Measurements from ENCODE around the gene GLDC. TPM values are rescaled to one million over a fixed set of nuclear protein-coding genes. Genes with fewer than 3 reads are reported as not detected.
"Not testable (repeated sequence)": the region's sequence is repeated elsewhere in the genome, so short reads cannot be mapped to it uniquely, and the experiment has no call there.

Gene GLDC
- total RNA-seq, 1 experiment from 2014 or later, result 0.82 TPM

GRCh38 chr9:6640268-6641051 lies 5.1 kb downstream of the GLDC start:
- no peak for DNase-seq
- Histone ChIP-seq H3K27me3 (no peaks in the 10 kb centered on the region), H3K9me3 (no peaks in the 10 kb centered on the region), H3K4me3 (no peak overlapping the region), H3K36me3 (no peaks in the 10 kb centered on the region)

GRCh38 chr9:6639622-6640021 lies 5.9 kb downstream of the GLDC start:
- Histone ChIP-seq H3K4me3 (no peak overlapping the region), H3K36me3 (no peaks in the 10 kb centered on the region), H3K9me3 (no peaks in the 10 kb centered on the region), H3K27me3 (no peaks in the 10 kb centered on the region)
- no peak for DNase-seq

- DNase-seq, result no peak
- no peaks in the 10 kb centered on the region for H3K27me3 ChIP-seq
- no peaks in the 10 kb centered on the region for H3K36me3 ChIP-seq
- H3K9me3 ChIP-seq, result no peaks in the 10 kb centered on the region
- no peak overlapping the region for H3K4me3 ChIP-seq
Measured at GRCh38 chr9:6634444-6634843, 11.1 kb downstream of the GLDC start.

GRCh38 chr9:6633378-6633777 lies 12.2 kb downstream of the GLDC start:
- no peaks in the 10 kb centered on the region for H3K9me3 ChIP-seq
- no peak overlapping the region for H3K4me3 ChIP-seq
- DNase-seq, result no peak
- no peaks in the 10 kb centered on the region for H3K36me3 ChIP-seq
- H3K27me3 ChIP-seq, result no peaks in the 10 kb centered on the region

- no peak overlapping the region for H3K4me3 ChIP-seq
- H3K9me3 ChIP-seq, result no peaks in the 10 kb centered on the region
- no peaks in the 10 kb centered on the region for H3K36me3 ChIP-seq
- H3K27me3 ChIP-seq, result no peaks in the 10 kb centered on the region
- DNase-seq, result no peak
Measured at GRCh38 chr9:6632516-6633183, 12.9 kb downstream of the GLDC start.

- Histone ChIP-seq H3K36me3 (no peaks in the 10 kb centered on the region), H3K4me3 (no peak overlapping the region), H3K27me3 (no peaks in the 10 kb centered on the region), H3K9me3 (no peaks in the 10 kb centered on the region)
- no peak for DNase-seq
Measured at GRCh38 chr9:6631207-6631512, 14.4 kb downstream of the GLDC start.

- Histone ChIP-seq H3K27me3 (no peaks in the 10 kb centered on the region), H3K9me3 (no peaks in the 10 kb centered on the region), H3K4me3 (no peak overlapping the region), H3K36me3 (no peaks in the 10 kb centered on the region)
- DNase-seq, result no peak
Measured at GRCh38 chr9:6630502-6631206, 14.9 kb downstream of the GLDC start.

GRCh38 chr9:6628704-6629103 lies 16.8 kb downstream of the GLDC start:
- DNase-seq, result no peak
- no peak overlapping the region for H3K4me3 ChIP-seq
- no peaks in the 10 kb centered on the region for H3K36me3 ChIP-seq
- no peaks in the 10 kb centered on the region for H3K27me3 ChIP-seq
- H3K9me3 ChIP-seq, result no peaks in the 10 kb centered on the region

GRCh38 chr9:6625363-6625762 lies 20.2 kb downstream of the GLDC start:
- H3K4me3 ChIP-seq, result no peak overlapping the region
- DNase-seq, result no peak
- no peaks in the 10 kb centered on the region for H3K36me3 ChIP-seq
- no peaks in the 10 kb centered on the region for H3K27me3 ChIP-seq
- no peaks in the 10 kb centered on the region for H3K9me3 ChIP-seq

- H3K36me3 ChIP-seq, H3K27me3 ChIP-seq, DNase-seq, H3K4me3 ChIP-seq, H3K9me3 ChIP-seq: not testable (repeated sequence)
Measured at GRCh38 chr9:6622784-6623183, 22.7 kb downstream of the GLDC start.

GRCh38 chr9:6620796-6621195 lies 24.7 kb downstream of the GLDC start:
- no peaks in the 10 kb centered on the region for H3K27me3 ChIP-seq
- DNase-seq, result no peak
- no peaks in the 10 kb centered on the region for H3K36me3 ChIP-seq
- no peak overlapping the region for H3K4me3 ChIP-seq
- H3K9me3 ChIP-seq, result no peaks in the 10 kb centered on the region

- DNase-seq, result no peak
- no peaks in the 10 kb centered on the region for H3K27me3 ChIP-seq
- no peak overlapping the region for H3K4me3 ChIP-seq
- no peaks in the 10 kb centered on the region for H3K9me3 ChIP-seq
- no peaks in the 10 kb centered on the region for H3K36me3 ChIP-seq
Measured at GRCh38 chr9:6620353-6620752, 25.2 kb downstream of the GLDC start.

- H3K27me3 ChIP-seq, result no peaks in the 10 kb centered on the region
- H3K4me3 ChIP-seq, result no peak overlapping the region
- no peaks in the 10 kb centered on the region for H3K9me3 ChIP-seq
- DNase-seq, result no peak
- no peaks in the 10 kb centered on the region for H3K36me3 ChIP-seq
Measured at GRCh38 chr9:6619909-6620308, 25.6 kb downstream of the GLDC start.

GRCh38 chr9:6616951-6617602 lies 28.5 kb downstream of the GLDC start:
- Histone ChIP-seq H3K9me3 (no peaks in the 10 kb centered on the region), H3K4me3 (no peak overlapping the region), H3K27me3 (no peaks in the 10 kb centered on the region), H3K36me3 (no peaks in the 10 kb centered on the region)
- DNase-seq, result no peak

GRCh38 chr9:6614489-6614888 lies 31.0 kb downstream of the GLDC start:
- no peaks in the 10 kb centered on the region for H3K27me3 ChIP-seq
- H3K36me3 ChIP-seq, result no peaks in the 10 kb centered on the region
- no peak for DNase-seq
- no peaks in the 10 kb centered on the region for H3K9me3 ChIP-seq
- H3K4me3 ChIP-seq, result no peak overlapping the region

- H3K36me3 ChIP-seq, result no peaks in the 10 kb centered on the region
- H3K27me3 ChIP-seq, result no peaks in the 10 kb centered on the region
- H3K9me3 ChIP-seq, result no peaks in the 10 kb centered on the region
- no peak overlapping the region for H3K4me3 ChIP-seq
- no peak for DNase-seq
Measured at GRCh38 chr9:6611865-6612264, 33.7 kb downstream of the GLDC start.

- H3K27me3 ChIP-seq, result no peaks in the 10 kb centered on the region
- H3K36me3 ChIP-seq, result no peaks in the 10 kb centered on the region
- DNase-seq, result no peak
- no peaks in the 10 kb centered on the region for H3K9me3 ChIP-seq
- H3K4me3 ChIP-seq, result no peak overlapping the region
Measured at GRCh38 chr9:6610073-6610472, 35.5 kb downstream of the GLDC start.

Data from MG63 (cell line).